Fibroblast of villous mesenchyme (primary cell): ENCODE results near the gene DRAM1. TPM values are rescaled to one million over a fixed set of nuclear protein-coding genes. Genes with fewer than 3 reads are reported as not detected.

Experiments
- DNase-seq: peaks from one replicate; pipeline ENCODE4 v3.0.0-alpha.2; 2010; ENCODE audit warnings: low read depth
- H3K4me3 ChIP-seq: 2 replicates; pipeline ENCODE4 v1.5.1; 2011; ENCODE audit warnings: low read depth, mild to moderate bottlenecking, low read length
- total RNA-seq: library from RNA; depleted of rRNA; stranded (reverse); fragments of >200 nt; gene quantifications from 2 replicates; pipeline ENCODE4 v1.2.3, GENCODE V29; 2012
- TF ChIP-seq, protein P1 (sequence below): IDR thresholded peaks from 2 replicates; pipeline ENCODE4 v1.5.1; 2012; ENCODE audit warnings: low read depth, mild to moderate bottlenecking, low read length; ENCODE audit not compliant: insufficient read depth

The DRAM1 gene, protein sequence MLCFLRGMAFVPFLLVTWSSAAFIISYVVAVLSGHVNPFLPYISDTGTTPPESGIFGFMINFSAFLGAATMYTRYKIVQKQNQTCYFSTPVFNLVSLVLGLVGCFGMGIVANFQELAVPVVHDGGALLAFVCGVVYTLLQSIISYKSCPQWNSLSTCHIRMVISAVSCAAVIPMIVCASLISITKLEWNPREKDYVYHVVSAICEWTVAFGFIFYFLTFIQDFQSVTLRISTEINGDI
- 95.7 and 344 TPM in 2 replicates for total RNA-seq

DNA sequence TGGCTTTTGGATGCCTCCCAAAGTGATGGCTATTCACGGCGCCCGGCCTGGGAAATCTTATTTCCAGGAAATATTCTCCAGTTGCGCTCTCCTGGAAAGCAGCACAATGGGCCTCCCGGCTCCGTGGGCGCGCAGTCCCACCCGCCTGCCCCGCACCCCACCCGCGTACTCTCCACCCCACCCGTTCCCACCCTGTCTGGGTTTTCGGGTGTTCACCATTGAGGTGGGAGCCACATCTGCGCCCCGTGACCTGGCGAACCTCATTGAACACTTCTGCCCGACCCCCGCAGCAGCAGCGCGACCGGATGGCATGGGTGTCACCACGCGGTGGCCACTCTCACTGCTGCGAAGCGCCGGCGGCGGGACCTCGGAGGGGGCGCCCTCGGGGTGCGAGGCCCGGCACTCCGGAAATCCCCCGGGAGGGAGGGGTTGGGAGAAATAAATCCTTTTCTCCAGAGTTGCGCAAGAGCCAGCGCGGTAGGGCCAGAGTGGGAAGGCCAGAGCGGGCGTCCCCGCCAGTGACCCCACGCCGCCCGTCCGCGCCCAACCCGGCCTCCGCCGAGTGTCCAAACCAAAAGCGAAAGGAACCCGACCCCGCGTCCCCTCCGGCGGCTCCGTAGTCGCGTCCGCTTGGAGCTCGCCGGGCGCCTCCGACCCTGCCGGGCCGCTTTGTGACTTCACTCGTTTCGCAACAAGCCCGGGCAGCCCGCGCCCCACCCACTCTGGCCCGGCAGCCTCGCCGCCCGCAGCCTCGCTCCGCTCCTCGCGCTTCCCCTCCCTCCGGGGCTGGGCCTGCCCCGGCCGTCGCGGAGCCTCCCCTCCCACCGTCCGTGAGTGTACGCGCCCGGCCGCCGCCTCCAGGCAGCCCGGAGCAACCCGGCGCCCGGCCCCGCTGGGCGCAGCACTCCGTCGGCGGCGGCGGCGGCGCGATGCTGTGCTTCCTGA lies at the start of gene DRAM1:
DRAM1 (plus strand) TSS at position 720 of the 945 bp plus-strand sequence; CDS start at position 930, 210 bp downstream.
- H3K4me3 ChIP-seq: peak within 1 kb of the TSS; percentile 96
- TF ChIP-seq, protein P1, sequence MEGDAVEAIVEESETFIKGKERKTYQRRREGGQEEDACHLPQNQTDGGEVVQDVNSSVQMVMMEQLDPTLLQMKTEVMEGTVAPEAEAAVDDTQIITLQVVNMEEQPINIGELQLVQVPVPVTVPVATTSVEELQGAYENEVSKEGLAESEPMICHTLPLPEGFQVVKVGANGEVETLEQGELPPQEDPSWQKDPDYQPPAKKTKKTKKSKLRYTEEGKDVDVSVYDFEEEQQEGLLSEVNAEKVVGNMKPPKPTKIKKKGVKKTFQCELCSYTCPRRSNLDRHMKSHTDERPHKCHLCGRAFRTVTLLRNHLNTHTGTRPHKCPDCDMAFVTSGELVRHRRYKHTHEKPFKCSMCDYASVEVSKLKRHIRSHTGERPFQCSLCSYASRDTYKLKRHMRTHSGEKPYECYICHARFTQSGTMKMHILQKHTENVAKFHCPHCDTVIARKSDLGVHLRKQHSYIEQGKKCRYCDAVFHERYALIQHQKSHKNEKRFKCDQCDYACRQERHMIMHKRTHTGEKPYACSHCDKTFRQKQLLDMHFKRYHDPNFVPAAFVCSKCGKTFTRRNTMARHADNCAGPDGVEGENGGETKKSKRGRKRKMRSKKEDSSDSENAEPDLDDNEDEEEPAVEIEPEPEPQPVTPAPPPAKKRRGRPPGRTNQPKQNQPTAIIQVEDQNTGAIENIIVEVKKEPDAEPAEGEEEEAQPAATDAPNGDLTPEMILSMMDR: peak; percentile 6
- DNase-seq: peak; percentile 97

DNA sequence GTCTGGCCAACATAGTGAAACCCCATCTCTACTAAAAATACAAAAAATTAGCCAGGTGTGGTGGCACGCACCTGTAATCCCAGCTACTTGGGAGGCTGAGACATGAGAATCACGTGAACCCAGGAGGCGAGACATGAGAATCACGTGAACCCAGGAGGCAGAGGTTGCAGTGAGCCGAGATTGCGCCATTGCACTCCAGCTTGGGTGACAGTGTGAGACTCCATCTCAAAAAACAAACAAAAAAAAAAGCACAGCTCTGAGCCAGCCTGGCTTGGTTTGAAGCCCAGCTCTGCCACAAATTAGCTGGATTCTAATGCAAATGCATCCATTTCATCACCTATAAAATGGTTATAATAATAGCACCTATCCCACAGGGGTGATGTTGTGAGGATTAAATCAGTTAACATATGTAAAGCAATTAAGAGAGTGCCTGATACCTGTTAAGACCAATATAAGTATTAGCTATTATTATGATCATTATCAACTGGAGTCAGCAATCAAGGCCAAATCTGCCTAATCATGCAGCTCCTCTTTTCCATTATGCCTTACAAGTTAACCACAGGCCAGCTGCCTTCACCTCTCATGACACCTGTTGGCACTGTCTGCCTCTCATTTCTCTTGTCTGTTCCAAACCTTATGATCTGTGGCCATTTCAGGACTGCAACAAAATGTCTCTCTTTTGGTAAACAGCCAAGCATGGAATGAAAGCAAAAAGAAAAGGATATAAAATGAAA lies 48.8 kb upstream of the DRAM1 start:
- TF ChIP-seq, protein P1: no peak
- H3K4me3 ChIP-seq: no peak overlapping the region
- no peak for DNase-seq

DNA sequence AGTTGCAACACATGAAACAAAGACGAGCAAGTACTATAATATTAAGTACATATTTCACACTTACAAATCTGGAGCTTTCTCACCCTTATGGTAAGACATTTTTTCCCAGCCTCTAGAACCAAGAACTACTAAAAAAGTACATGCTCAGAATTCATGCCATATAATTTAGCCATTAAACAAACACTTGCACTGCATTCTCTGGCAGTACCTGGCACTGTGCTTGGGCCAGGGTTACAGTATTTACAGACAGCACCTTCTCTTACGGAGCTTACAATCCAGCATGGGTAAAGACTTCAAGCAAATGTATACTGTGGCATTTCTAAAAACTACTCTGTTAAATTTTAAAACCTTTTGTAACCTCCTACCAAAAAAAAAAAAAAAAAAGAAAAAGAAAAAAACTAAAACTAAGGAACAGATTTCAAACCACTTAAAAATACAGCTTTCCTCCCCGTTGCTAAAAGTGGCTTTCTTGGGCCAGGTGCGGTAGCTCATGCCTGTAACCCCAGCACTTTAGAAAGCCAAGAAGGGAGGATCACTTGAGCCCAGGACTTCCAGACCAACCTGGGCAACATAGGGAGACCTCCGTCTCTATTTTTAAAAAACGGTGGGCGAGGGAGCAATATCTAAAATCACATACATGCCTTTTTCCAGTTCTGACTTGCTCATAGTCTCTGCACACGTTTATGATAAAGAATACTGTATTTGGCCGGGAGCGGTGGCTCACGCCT lies 47.6 kb upstream of the DRAM1 start:
- DNase-seq: peak; percentile 3

DNA sequence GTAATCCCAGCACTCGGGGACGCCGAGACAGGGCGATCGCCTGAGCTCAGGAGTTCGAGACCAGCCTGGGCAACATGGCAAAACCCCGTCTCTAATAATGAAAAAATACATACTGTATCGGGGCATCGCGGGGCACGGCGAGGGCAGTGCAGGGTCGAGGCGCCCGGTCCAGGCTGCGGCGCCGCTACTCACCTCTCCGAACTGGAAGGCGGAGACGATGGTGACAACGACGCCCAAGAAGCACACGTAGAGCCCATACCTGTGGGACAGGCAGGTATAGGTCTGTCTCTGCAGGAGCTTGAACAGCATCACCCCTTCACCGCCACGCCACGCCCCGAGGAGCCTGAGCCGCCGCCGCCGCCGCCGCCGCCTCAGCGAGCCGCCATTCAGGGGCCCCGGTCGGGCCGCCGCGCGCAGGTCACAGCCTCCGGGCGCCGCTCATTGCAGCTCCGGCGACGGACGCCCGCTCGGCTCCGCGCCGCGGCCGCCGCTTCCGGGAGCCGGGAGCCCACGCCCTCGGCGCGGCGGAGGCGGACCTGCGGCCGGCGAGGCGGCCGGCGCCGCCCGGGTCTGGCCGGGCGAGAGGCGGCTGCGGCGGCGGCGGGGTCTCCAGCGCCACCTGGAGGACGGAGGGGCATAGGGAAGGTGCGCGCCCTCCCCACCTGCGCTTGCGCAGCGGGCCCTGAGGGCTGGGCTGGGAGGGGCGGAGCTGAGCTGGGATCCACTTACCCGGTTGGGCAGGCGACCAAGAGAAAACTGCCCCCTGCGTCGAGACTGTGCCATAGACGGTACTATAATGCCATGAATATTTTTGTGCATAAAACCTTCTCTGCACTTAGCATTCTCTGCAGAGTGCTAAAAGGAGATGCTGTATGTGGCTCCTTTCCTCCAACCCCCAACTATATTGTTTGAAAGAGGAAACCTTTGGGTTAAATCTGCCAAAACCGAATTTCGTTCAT lies 46.7 kb upstream of the DRAM1 start, which contains the start of gene GNPTAB:
GNPTAB (minus strand) TSS at position 593 of the 959 bp plus-strand sequence; CDS start at position 309, 284 bp downstream.
- H3K4me3 ChIP-seq: peak within 1 kb of the TSS; percentile 94
- DNase-seq: peak; percentile 91
- TF ChIP-seq, protein P1: peak; percentile 59

More for the DNA sequence above, 47.6 kb upstream of the DRAM1 start:
- TF ChIP-seq, protein P1: no peak
- H3K4me3 ChIP-seq: peak overlapping the region; percentile 94

DNA sequence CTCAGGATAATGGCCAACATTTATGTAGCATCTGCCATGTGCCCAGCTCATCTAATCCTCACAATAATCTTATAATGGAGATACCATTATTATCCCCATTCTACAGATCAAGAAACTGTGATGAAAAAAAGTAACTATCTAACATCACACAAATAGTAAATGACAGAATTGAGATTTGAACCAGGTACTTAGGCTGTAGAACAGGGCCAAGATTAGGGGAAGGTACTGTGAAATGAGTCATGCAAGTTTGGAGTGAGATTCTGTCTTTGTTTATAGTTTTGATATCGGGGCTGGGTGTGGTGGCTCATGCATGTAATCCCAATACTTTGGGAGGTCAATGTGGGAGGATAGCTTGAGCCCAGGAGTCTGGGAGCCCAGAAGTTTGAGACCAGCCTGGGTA lies 45.4 kb upstream of the DRAM1 start:
- peak; percentile 53 for DNase-seq
- no peak overlapping the region for H3K4me3 ChIP-seq
- TF ChIP-seq, protein P1: no peak
